Measurements from ENCODE around the gene CAMK1D.

DNA sequence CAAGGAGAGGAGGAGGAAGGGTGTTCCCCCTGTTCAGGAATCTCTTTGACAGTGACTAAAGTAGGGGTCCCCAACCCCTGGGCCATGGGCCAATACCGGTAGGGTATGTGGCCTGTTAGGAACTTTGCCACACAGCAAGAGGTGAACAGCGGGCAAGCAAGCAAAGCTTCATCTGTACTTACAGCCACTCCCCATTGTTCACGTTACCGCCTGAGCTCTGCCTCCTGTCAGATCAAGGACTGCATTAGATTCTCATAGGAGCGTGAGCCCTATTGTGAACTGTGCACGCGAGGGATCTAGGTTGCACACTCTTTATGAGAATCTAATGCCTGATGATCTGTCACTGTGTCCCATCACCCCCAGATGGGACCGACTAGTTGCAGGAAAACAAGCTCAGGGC, 201.6 kb downstream of the CAMK1D start:
- TF ChIP-seq, protein P1, sequence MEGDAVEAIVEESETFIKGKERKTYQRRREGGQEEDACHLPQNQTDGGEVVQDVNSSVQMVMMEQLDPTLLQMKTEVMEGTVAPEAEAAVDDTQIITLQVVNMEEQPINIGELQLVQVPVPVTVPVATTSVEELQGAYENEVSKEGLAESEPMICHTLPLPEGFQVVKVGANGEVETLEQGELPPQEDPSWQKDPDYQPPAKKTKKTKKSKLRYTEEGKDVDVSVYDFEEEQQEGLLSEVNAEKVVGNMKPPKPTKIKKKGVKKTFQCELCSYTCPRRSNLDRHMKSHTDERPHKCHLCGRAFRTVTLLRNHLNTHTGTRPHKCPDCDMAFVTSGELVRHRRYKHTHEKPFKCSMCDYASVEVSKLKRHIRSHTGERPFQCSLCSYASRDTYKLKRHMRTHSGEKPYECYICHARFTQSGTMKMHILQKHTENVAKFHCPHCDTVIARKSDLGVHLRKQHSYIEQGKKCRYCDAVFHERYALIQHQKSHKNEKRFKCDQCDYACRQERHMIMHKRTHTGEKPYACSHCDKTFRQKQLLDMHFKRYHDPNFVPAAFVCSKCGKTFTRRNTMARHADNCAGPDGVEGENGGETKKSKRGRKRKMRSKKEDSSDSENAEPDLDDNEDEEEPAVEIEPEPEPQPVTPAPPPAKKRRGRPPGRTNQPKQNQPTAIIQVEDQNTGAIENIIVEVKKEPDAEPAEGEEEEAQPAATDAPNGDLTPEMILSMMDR (IDR thresholded peaks at IDR 0.05): no peak
- no peak for TF ChIP-seq POLR2A (IDR thresholded peaks at IDR 0.05)

Data from right lobe of liver (tissue), 4 donors.